Left lobe of liver (tissue), 1 donor: ENCODE measurements around the gene OR13G1. TPM values are rescaled to one million over a fixed set of nuclear protein-coding genes. Genes with fewer than 3 reads are reported as not detected.

Experiments used
- total RNA-seq: library from RNA; stranded (reverse); gene quantifications from one replicate; pipeline ENCODE4 v1.2.1, GENCODE V29; 2021
- donor health status: DM: no; HTN: yes; CAD: no.

Gene OR13G1
- total RNA-seq, 1 donor from 2014 or later = not detected

Other genes starting within 250 kb of the OR13G1 start
- not detected for gene OR2B11, start 221.6 kb downstream of the OR13G1 start, total RNA-seq
- gene OR2C3, start 143.3 kb downstream of the OR13G1 start, total RNA-seq = not detected
- not detected for gene GCSAML, start 130.6 kb downstream of the OR13G1 start, total RNA-seq
- gene OR2G2, start 91.4 kb downstream of the OR13G1 start, total RNA-seq = not detected
- gene OR2G3, start 74.2 kb downstream of the OR13G1 start, total RNA-seq = not detected
- not detected for gene OR6F1, start 36.9 kb upstream of the OR13G1 start, total RNA-seq
- gene OR14K1, start 58.9 kb upstream of the OR13G1 start, total RNA-seq = not detected
- not detected for gene OR14A2, start 68.4 kb upstream of the OR13G1 start, total RNA-seq
- gene OR1C1, start 80.8 kb upstream of the OR13G1 start, total RNA-seq = not detected
- gene OR14A16, start 144.4 kb upstream of the OR13G1 start, total RNA-seq = not detected
- not detected for gene OR11L1, start 162.2 kb upstream of the OR13G1 start, total RNA-seq
- gene TRIM58, start 177.4 kb upstream of the OR13G1 start, total RNA-seq = 0.18 TPM
- not detected for gene OR2W3, start 215.8 kb upstream of the OR13G1 start, total RNA-seq
- not detected for gene OR2T8, start 240.5 kb upstream of the OR13G1 start, total RNA-seq
- gene OR2AJ1, start 245.2 kb upstream of the OR13G1 start, total RNA-seq = not detected